GM23248 (cell line): ENCODE measurements around the gene ACAT2. TPM values are rescaled to one million over a fixed set of nuclear protein-coding genes. Genes with fewer than 3 reads are reported as not detected.
A peak's percentile ranks its signal among the peaks of the same experiment; 100 is the strongest.
"Not testable (repeated sequence)": the region's sequence is repeated elsewhere in the genome, so short reads cannot be mapped to it uniquely, and the experiment has no call there.

Source experiments
- DNase-seq: peaks from one replicate; pipeline ENCODE4 v3.0.0-alpha.2; 2015
- H2AFZ ChIP-seq: fragments of 200-600 bp; sonication (generic); 2 replicates; pipeline ENCODE4 v1.6.1; 2016; ENCODE audit warnings: antibody characterized with exemption
- H3F3A ChIP-seq: fragments of 200-600 bp; sonication (generic); 2 replicates; pipeline ENCODE4 v1.6.1; 2016; ENCODE audit warnings: mild to moderate bottlenecking, antibody characterized with exemption, mixed run types; ENCODE audit not compliant: insufficient read depth
- H3K27ac ChIP-seq: fragments of 200-600 bp; sonication (generic); 2 replicates; pipeline ENCODE4 v1.5.1; 2016; ENCODE audit warnings: mild to moderate bottlenecking
- H3K27me3 ChIP-seq: fragments of 200-600 bp; sonication (generic); replicated peaks from 2 replicates; pipeline ENCODE4 v1.6.1; 2016; ENCODE audit warnings: mild to moderate bottlenecking; ENCODE audit not compliant: insufficient read depth
- H3K36me3 ChIP-seq: fragments of 200-600 bp; sonication (generic); 2 replicates; pipeline ENCODE4 v1.6.1; 2016; ENCODE audit warnings: low read depth, mild to moderate bottlenecking
- H3K4me1 ChIP-seq: fragments of 200-600 bp; sonication (generic); 2 replicates; pipeline ENCODE4 v1.6.1; 2016; ENCODE audit warnings: mild to moderate bottlenecking; ENCODE audit not compliant: insufficient read depth
- H3K4me2 ChIP-seq: fragments of 200-600 bp; sonication (generic); one replicate; pipeline ENCODE4 v1.6.1; 2016; ENCODE audit warnings: mild to moderate bottlenecking; ENCODE audit not compliant: unreplicated experiment
- H3K4me3 ChIP-seq: fragments of 200-600 bp; sonication (generic); 2 replicates; pipeline ENCODE4 v1.5.1; 2016; ENCODE audit warnings: mild to moderate bottlenecking
- H3K79me2 ChIP-seq: fragments of 200-600 bp; sonication (generic); 2 replicates; pipeline ENCODE4 v1.6.1; 2016; ENCODE audit warnings: mild to moderate bottlenecking; ENCODE audit not compliant: insufficient read depth
- H3K9ac ChIP-seq: fragments of 200-600 bp; sonication (generic); 2 replicates; pipeline ENCODE4 v1.6.1; 2016; ENCODE audit warnings: mild to moderate bottlenecking
- H3K9me2 ChIP-seq: fragments of 200-600 bp; sonication (generic); 2 replicates; pipeline ENCODE4 v1.6.1; 2016; ENCODE audit warnings: mixed run types, mild to moderate bottlenecking, moderate library complexity; ENCODE audit not compliant: insufficient read depth
- H3K9me3 ChIP-seq: fragments of 200-600 bp; sonication (generic); one replicate; pipeline ENCODE4 v1.6.1; 2017; ENCODE audit warnings: low read depth
- H4K20me1 ChIP-seq: fragments of 200-600 bp; sonication (generic); 2 replicates; pipeline ENCODE4 v1.6.0; 2016; ENCODE audit not compliant: insufficient read depth
- EZH2 ChIP-seq: fragments of 200-600 bp; sonication (generic); IDR thresholded peaks from 2 replicates; pipeline ENCODE4 v1.6.1; 2018; ENCODE audit warnings: antibody characterized with exemption, mild to moderate bottlenecking; ENCODE audit not compliant: insufficient read depth, poor library complexity, severe bottlenecking
- EZH2phosphoT487 ChIP-seq: fragments of 200-600 bp; sonication (generic); IDR thresholded peaks from 2 replicates; pipeline ENCODE4 v1.6.1; 2018; ENCODE audit warnings: antibody characterized with exemption, moderate library complexity, mild to moderate bottlenecking, low read depth; ENCODE audit not compliant: insufficient read depth
- WGBS, 2 experiments: methylation state at CpG; one replicate each; pipeline ENCODE4 v1.1.6; 2015 to 2017; ENCODE audit warnings: low lambda C conversion rate in 2 of 2, low coverage in 1 of 2; ENCODE audit errors: missing lambda C conversion rate in 2 of 2; 5-methylcytosine and 5-hydroxymethylcytosine counted together
- in situ Hi-C: fragments of 300-500 bp; cut with MboI; formaldehyde crosslinking; loops from 2 replicates; pipeline ENCODE4 v1.15.0; 2020
- polyA plus RNA-seq: library from polyadenylated mRNA; unstranded; fragments of >200 nt; fragmentation: Nextera tagmentation; extraction: Ambion mirVana; gene quantifications from 2 replicates; pipeline ENCODE4 v1.2.1, GENCODE V29; 2016
- total RNA-seq: library from RNA; depleted of rRNA; stranded (reverse); fragments of >200 nt; shearing (Covaris generic); gene quantifications from 2 replicates; pipeline ENCODE4 v1.2.3, GENCODE V29; 2014

ACAT2 gene
- total and polyA plus RNA-seq, 2 experiments from 2014 or later, result 10.5 to 18.9 TPM

DNA sequence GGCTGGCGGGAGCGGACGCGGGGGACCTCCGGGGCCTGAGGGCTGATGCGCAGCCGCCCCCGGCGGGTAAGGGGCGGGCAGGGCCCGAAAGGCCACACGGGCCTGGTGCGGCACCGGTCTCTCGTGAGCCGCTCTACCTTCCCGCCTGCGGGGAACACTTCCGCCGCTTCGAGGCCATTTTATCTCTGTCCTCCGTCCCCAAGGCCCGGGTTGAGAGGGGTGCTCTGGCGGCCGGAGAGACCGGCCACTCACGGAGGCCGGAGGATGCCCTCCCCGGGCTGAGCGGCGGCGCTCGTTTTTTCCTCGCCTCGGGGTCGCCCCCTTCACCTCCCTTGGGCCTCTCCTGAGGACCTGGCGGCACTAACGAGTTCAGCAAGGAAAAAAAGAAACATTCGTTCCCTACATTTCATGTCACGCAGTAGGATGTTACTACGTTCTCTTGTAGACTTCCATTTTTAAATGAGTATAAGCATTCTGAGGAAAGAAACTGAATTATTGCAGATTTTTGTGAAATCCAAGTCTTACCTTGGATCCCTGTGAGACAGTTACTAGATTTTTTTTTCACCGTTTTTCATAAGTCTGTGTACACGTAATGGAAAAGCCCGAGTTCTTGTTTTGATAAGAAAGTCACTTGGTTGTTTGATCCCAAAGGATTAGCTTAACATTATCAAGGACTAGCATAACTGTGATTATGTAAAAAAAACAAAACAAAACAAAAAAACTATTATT lies 34.0 kb upstream of the ACAT2 start:
- H3F3A ChIP-seq, result peaks cover 26% of the 10 kb centered on the region
- H3K9me2 ChIP-seq, result no peaks in the 10 kb centered on the region
- DNase-seq, result peak; percentile 68
- H3K79me2 ChIP-seq, result peaks cover 92% of the 10 kb centered on the region
- H3K4me1 ChIP-seq, result peaks cover 25% of the 10 kb centered on the region
- H3K27me3 ChIP-seq, result no peaks in the 10 kb centered on the region
- H3K4me2 ChIP-seq, result peak overlapping the region; percentile 89
- TF ChIP-seq EZH2, result no peak
- no peak for TF ChIP-seq EZH2phosphoT487
- no peaks in the 10 kb centered on the region; the same call in 1 of the 2 replicates for H3K36me3 ChIP-seq
- in situ Hi-C loops, result no loop called here
- peak overlapping the region; percentile 96 for H3K27ac ChIP-seq
- H4K20me1 ChIP-seq, result no peaks in the 10 kb centered on the region; the same call in 1 of the 2 replicates
- peak overlapping the region; percentile 88 for H3K4me3 ChIP-seq
- 1 to 2% methylated on average over 32 of the region's 44 CpGs for WGBS, 2 experiments
- no peaks in the 10 kb centered on the region for H3K9me3 ChIP-seq
- H2AFZ ChIP-seq, result peak overlapping the region; percentile 7
- H3K9ac ChIP-seq, result peak overlapping the region; percentile 89

DNA sequence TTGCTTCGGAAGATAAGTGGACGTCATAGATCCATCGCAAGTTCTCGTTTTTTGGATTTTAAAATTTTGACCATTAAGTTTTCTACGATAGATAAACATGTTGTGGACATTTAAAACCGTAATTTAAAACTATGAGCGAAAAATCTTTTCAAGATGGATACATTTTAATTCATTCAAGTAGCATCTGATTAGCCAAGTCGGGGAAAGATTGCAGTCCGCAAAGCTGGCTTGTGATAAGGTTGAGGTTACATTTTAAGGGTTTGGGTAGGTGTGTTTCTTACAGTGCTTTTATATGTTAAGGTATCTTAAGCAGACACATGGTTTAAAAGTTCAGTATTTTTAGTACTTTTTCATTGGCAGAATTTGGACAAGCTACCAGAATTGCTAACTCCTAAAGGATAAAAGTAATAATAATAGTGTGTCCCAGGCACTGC lies 33.3 kb upstream of the ACAT2 start:
- Histone ChIP-seq H4K20me1 (no peaks in the 10 kb centered on the region; the same call in 1 of the 2 replicates), H3K4me1 (peaks cover 25% of the 10 kb centered on the region), H3K9me3 (no peaks in the 10 kb centered on the region), H3K27me3 (no peaks in the 10 kb centered on the region), H2AFZ (0 out of 2 replicates have a peak overlapping the region, but pooled peaks have one; percentile 7), H3F3A (peaks cover 26% of the 10 kb centered on the region), H3K4me3 (peak overlapping the region; percentile 88), H3K79me2 (peaks cover 92% of the 10 kb centered on the region), H3K36me3 (no peaks in the 10 kb centered on the region; the same call in 1 of the 2 replicates), H3K4me2 (peak overlapping the region; percentile 89), H3K27ac (peak overlapping the region; percentile 96), H3K9ac (peak overlapping the region; percentile 89), H3K9me2 (no peaks in the 10 kb centered on the region)
- 3% methylated on average over 9 of the region's 9 CpGs for WGBS, 2 experiments
- TF ChIP-seq EZH2phosphoT487, result no peak
- no peak for TF ChIP-seq EZH2
- in situ Hi-C loops, result no loop called here
- DNase-seq, result peak; percentile 24

GRCh38 chr6:159729598-159730331 lies 32.1 kb upstream of the ACAT2 start:
- Histone ChIP-seq H3K27ac (peak overlapping the region; percentile 96), H3K4me3 (peak overlapping the region; percentile 88), H3K4me1 (peaks cover 25% of the 10 kb centered on the region), H3K9me3 (no peaks in the 10 kb centered on the region), H3K79me2 (peaks cover 92% of the 10 kb centered on the region), H4K20me1 (no peaks in the 10 kb centered on the region; the same call in 1 of the 2 replicates), H3K27me3 (no peaks in the 10 kb centered on the region), H3K4me2 (peak overlapping the region; percentile 89), H3K9ac (peak overlapping the region; percentile 89), H3F3A (peaks cover 26% of the 10 kb centered on the region), H3K9me2 (no peaks in the 10 kb centered on the region), H2AFZ (no peak overlapping the region), H3K36me3 (no peaks in the 10 kb centered on the region; the same call in 1 of the 2 replicates)
- WGBS, 2 experiments, result 3 to 13% methylated on average over 4 of the region's 4 CpGs
- no peak for TF ChIP-seq EZH2phosphoT487
- TF ChIP-seq EZH2, result no peak
- DNase-seq, result peak; percentile 54
- in situ Hi-C loops, result no loop called here

GRCh38 chr6:159730332-159730676 lies 31.5 kb upstream of the ACAT2 start:
- no peak overlapping the region for H2AFZ ChIP-seq
- no peaks in the 10 kb centered on the region; the same call in 1 of the 2 replicates for H4K20me1 ChIP-seq
- peak overlapping the region; percentile 88 for H3K4me3 ChIP-seq
- H3F3A ChIP-seq, result peaks cover 26% of the 10 kb centered on the region
- peak overlapping the region; percentile 96 for H3K27ac ChIP-seq
- H3K27me3 ChIP-seq, result no peaks in the 10 kb centered on the region
- no peaks in the 10 kb centered on the region for H3K9me3 ChIP-seq
- H3K36me3 ChIP-seq, result no peaks in the 10 kb centered on the region; the same call in 1 of the 2 replicates
- H3K9ac ChIP-seq, result peak overlapping the region; percentile 89; the same call in 1 of the 2 replicates
- no peak for DNase-seq
- peaks cover 25% of the 10 kb centered on the region for H3K4me1 ChIP-seq
- H3K79me2 ChIP-seq, result peaks cover 92% of the 10 kb centered on the region
- TF ChIP-seq EZH2phosphoT487 (no peak), EZH2 (no peak)
- 28 to 30% methylated on average over 6 of the region's 6 CpGs for WGBS, 2 experiments
- H3K4me2 ChIP-seq, result peak overlapping the region; percentile 89
- H3K9me2 ChIP-seq, result no peaks in the 10 kb centered on the region
- in situ Hi-C loops, result no loop called here

DNA sequence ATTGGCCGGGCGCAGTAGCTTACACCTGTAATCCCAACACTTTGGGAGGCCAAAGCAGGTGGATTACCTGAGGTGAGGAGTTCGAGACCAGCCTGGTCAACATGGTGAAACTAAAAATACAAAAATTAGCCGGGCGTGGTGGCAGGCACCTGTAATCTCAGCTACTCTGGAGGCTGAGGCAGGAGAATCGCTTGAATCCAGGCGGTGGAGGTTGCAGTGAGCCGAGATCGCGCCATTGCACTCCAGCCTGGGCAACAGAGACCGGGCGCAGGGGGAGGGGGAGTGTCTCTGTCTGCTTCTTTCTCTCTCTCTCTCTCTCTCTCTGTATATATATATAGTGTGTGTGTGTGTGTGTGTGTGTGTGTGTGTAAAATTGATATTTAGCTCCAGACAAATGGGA lies 29.3 kb upstream of the ACAT2 start:
- H3K36me3 ChIP-seq, H3K4me2 ChIP-seq, H2AFZ ChIP-seq, H3K9me3 ChIP-seq, DNase-seq, H3K27ac ChIP-seq, H3K9ac ChIP-seq, H3K4me3 ChIP-seq, H4K20me1 ChIP-seq, H3K9me2 ChIP-seq, in situ Hi-C loops, H3K27me3 ChIP-seq: not testable (repeated sequence)
- Histone ChIP-seq H3K4me1 (peaks cover 18% of the 10 kb centered on the region), H3K79me2 (peaks cover 100% of the 10 kb centered on the region), H3F3A (peaks cover 26% of the 10 kb centered on the region)
- WGBS, 2 experiments, result 90 to 91% methylated on average over 11 to 12 of the region's 12 CpGs

- H3K9me3 ChIP-seq, H3K9me2 ChIP-seq, H3K36me3 ChIP-seq, H3K9ac ChIP-seq, H3K27me3 ChIP-seq, in situ Hi-C loops, H3K4me3 ChIP-seq, H2AFZ ChIP-seq, DNase-seq, H3K4me2 ChIP-seq, H3K27ac ChIP-seq: not testable (repeated sequence)
- 95% methylated on average over 12 of the region's 12 CpGs for WGBS, 2 experiments
- Histone ChIP-seq H4K20me1 (peaks cover 15% of the 10 kb centered on the region), H3K79me2 (peaks cover 100% of the 10 kb centered on the region), H3K4me1 (peaks cover 18% of the 10 kb centered on the region), H3F3A (peaks cover 22% of the 10 kb centered on the region)
These were observed 28.4 kb upstream of the ACAT2 start for GRCh38 chr6:159733395-159733794.
